Prostate gland (tissue), 2 donors: ENCODE data around the gene SETD3.

ENCODE experiments used
- POLR2AphosphoS5 ChIP-seq: sonication (generic); formaldehyde crosslinking; IDR thresholded peaks from one replicate; pipeline ENCODE4 v1.6.1; 2017; ENCODE audit warnings: antibody characterized with exemption
- TF ChIP-seq, protein P1 (sequence below), 4 experiments: fragments of 200-600 bp in 2 of 4; fragments of 450-650 bp in 2 of 4; sonication (generic) in 2 of 4; IDR thresholded peaks; 1 replicate in 3 of 4; 2 replicates in 1 of 4; pipeline ENCODE4 v1.5.1; 2016 to 2019; ENCODE audit warnings: antibody characterized with exemption in 4 of 4, mild to moderate bottlenecking in 2 of 4, moderate library complexity in 2 of 4

DNA sequence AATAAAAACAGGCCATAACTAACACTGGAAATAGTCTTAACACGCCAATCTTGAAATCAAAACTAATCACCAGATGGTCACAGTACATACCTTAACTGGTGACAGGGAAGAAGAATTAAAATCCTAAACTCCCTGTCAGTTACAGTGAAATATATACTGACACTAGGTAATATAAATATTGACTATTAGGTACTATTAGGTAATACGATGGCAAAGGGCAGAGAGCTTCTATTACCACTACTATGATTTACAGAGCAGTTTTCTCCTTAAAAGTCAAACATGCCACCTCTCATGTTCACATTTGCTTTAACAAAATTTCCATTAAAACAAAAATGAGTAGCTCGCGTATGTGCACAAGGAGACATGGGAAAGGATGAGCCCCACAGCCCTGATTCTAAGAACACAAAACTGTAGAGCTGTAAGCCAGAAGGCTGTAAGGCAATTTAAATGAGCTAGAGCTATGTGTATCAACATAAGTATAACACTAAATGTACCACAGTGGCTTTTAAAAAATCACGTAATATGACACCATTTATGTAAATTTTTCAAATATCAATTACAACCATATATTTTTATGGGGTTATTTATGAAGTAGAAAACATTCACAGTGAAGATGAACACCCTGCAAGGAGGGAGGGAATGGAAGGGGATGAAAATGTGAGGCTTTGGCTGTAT, 19.1 kb downstream of the SETD3 start:
- TF ChIP-seq, protein P1, sequence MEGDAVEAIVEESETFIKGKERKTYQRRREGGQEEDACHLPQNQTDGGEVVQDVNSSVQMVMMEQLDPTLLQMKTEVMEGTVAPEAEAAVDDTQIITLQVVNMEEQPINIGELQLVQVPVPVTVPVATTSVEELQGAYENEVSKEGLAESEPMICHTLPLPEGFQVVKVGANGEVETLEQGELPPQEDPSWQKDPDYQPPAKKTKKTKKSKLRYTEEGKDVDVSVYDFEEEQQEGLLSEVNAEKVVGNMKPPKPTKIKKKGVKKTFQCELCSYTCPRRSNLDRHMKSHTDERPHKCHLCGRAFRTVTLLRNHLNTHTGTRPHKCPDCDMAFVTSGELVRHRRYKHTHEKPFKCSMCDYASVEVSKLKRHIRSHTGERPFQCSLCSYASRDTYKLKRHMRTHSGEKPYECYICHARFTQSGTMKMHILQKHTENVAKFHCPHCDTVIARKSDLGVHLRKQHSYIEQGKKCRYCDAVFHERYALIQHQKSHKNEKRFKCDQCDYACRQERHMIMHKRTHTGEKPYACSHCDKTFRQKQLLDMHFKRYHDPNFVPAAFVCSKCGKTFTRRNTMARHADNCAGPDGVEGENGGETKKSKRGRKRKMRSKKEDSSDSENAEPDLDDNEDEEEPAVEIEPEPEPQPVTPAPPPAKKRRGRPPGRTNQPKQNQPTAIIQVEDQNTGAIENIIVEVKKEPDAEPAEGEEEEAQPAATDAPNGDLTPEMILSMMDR (IDR thresholded peaks at IDR 0.05), result no peak
- no peak for TF ChIP-seq POLR2AphosphoS5
